Raji (cell line): ENCODE data around the gene CD300LG.
A peak's percentile ranks its signal among the peaks of the same experiment; 100 is the strongest.

Source experiments
- POLR2A ChIP-seq: IDR thresholded peaks from 2 replicates; pipeline ENCODE4 v1.6.1; 2011; ENCODE audit warnings: low read depth, low read length, control low read depth; ENCODE audit not compliant: insufficient read depth

CD300LG gene

GRCh38 chr17:43881181-43881580 lies 34.2 kb downstream of the CD300LG start:
- TF ChIP-seq POLR2A: no peak

- TF ChIP-seq POLR2A: no peak
Measured at GRCh38 chr17:43881758-43882505, 35.0 kb downstream of the CD300LG start.

GRCh38 chr17:43882761-43883415 lies 35.9 kb downstream of the CD300LG start:
- TF ChIP-seq POLR2A: no peak

GRCh38 chr17:43888548-43888947 lies 41.6 kb downstream of the CD300LG start:
- TF ChIP-seq POLR2A: no peak

GRCh38 chr17:43890240-43890639 lies 43.3 kb downstream of the CD300LG start:
- TF ChIP-seq POLR2A: no peak

GRCh38 chr17:43891851-43892646 lies 45.1 kb downstream of the CD300LG start:
- TF ChIP-seq POLR2A: no peak

- TF ChIP-seq POLR2A: no peak
Measured at GRCh38 chr17:43892647-43892952, 45.6 kb downstream of the CD300LG start.

- TF ChIP-seq POLR2A: no peak
Measured at GRCh38 chr17:43897831-43898230, 50.9 kb downstream of the CD300LG start.

- TF ChIP-seq POLR2A: no peak
Measured at GRCh38 chr17:43898446-43898845, 51.5 kb downstream of the CD300LG start.

GRCh38 chr17:43900183-43900857 lies 53.3 kb downstream of the CD300LG start:
- TF ChIP-seq POLR2A: peak; percentile 42; the same call in 1 of the 2 replicates

- TF ChIP-seq POLR2A: no peak
Measured at GRCh38 chr17:43900858-43901754, 54.1 kb downstream of the CD300LG start.

- TF ChIP-seq POLR2A: no peak
Measured at GRCh38 chr17:43901861-43902589, 55.0 kb downstream of the CD300LG start.

- no peak for TF ChIP-seq POLR2A
Measured at GRCh38 chr17:43905400-43905984, 58.5 kb downstream of the CD300LG start.
